ENCODE results near the gene P2RY14.

The P2RY14 gene

DNA sequence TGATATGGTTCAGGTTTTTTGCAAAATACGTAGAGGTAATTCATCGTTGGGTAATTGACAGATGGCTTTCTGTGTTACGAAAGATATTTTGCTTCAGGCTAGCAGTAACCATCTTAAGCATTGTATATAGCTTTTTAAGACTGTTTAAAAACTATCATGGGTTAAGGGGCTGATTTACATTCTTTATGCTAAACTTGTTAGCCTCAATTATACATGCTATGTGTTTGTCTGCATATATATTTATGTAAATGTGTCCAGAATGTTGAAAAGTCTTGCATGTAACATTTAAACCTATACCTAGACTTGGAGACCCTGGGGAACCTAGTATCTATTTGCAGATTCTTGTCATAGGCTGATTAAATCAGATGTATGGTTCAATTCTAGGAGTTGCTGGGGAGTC lies 11.1 kb upstream of the P2RY14 start:
- H3K79me1 ChIP-seq (ENCODE audit: low read length), result no peaks in the 10 kb centered on the region
- no peaks in the 10 kb centered on the region for H3K27me3 ChIP-seq (ENCODE audit: insufficient read depth, low read length)
- DNase-seq, result peak in 1 of 2 donors; percentile 56
- no peak overlapping the region for H3K4me3 ChIP-seq (ENCODE audit: low read depth, low read length)
- H3K27ac ChIP-seq (ENCODE audit: low read depth, low read length), result no peak overlapping the region
- H3K79me2 ChIP-seq (ENCODE audit: control insufficient read depth, insufficient read depth, low read length, poor library complexity), result no peaks in the 10 kb centered on the region
- H3K36me3 ChIP-seq (ENCODE audit: control insufficient read depth in 1 of 2, insufficient read depth in 2 of 2, low read length in 2 of 2), result peaks cover 2% of the 10 kb centered on the region in 2 experiments
- no peak overlapping the region for H3K23ac ChIP-seq (ENCODE audit: low read length)
- no peak overlapping the region for H2BK5ac ChIP-seq (ENCODE audit: low read depth, low read length, poor library complexity)
- H4K8ac ChIP-seq (ENCODE audit: low read depth, low read length), result no peak overlapping the region
- H4K12ac ChIP-seq (ENCODE audit: low read depth, low read length), result no peak overlapping the region
- H3K9me3 ChIP-seq (ENCODE audit: insufficient read depth, low read depth, low read length), result no peaks in the 10 kb centered on the region
- H3K4me1 ChIP-seq (ENCODE audit: control insufficient read depth in 1 of 2, insufficient read depth in 2 of 2, low read length in 2 of 2), result peaks cover 0 to 6% of the 10 kb centered on the region in 2 experiments
- no peak overlapping the region for H2BK120ac ChIP-seq (ENCODE audit: insufficient read depth, low read length, poor library complexity)
- no peak overlapping the region for H2AFZ ChIP-seq (ENCODE audit: insufficient read depth, low read length, poor library complexity)
- H2AK5ac ChIP-seq (ENCODE audit: low read length), result no peak overlapping the region
- H3K4me2 ChIP-seq (ENCODE audit: low read length), result no peak overlapping the region
- H4K91ac ChIP-seq (ENCODE audit: low read depth, low read length), result no peak overlapping the region
- no CpG with 5 or more reads among the region's 3 CpGs for WGBS (ENCODE audit: extremely low coverage, insufficient coverage, insufficient read length)
- H2BK12ac ChIP-seq (ENCODE audit: low read length), result no peak overlapping the region
- H3K9ac ChIP-seq (ENCODE audit: low read length), result no peak overlapping the region
- no peak overlapping the region for H3K14ac ChIP-seq (ENCODE audit: low read length)
- no peak overlapping the region for H3K18ac ChIP-seq (ENCODE audit: low read length)
- no peak overlapping the region for H3K4ac ChIP-seq (ENCODE audit: low read depth, low read length)

DNA sequence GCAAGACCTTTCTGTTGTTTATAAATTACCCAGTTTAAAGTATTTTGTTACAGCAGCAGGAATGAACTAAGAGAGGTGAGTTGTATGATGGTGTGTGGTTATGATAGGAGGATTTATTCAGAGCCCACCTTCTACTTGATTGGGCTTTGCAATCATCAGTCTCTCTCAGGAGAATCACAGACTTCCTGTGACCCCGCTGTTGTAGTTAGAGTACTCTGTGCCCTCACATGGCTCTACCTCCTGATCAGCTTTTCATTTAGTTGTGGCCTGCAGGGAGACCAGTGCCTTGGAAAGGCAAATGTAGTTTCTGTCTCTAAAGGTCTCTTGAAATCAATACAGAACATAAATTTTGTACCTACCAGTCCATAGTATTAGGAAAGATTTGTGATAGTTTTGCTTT lies 7.6 kb upstream of the P2RY14 start:
- Histone ChIP-seq H3K23ac (ENCODE audit: low read length) (no peak overlapping the region), H3K27me3 (ENCODE audit: insufficient read depth, low read length) (no peaks in the 10 kb centered on the region), H3K9me3 (ENCODE audit: insufficient read depth, low read depth, low read length) (no peaks in the 10 kb centered on the region), H3K79me1 (ENCODE audit: low read length) (no peaks in the 10 kb centered on the region), H3K27ac (ENCODE audit: low read depth, low read length) (no peak overlapping the region), H3K14ac (ENCODE audit: low read length) (no peak overlapping the region), H3K18ac (ENCODE audit: low read length) (no peak overlapping the region), H4K91ac (ENCODE audit: low read depth, low read length) (no peak overlapping the region), H2BK120ac (ENCODE audit: insufficient read depth, low read length, poor library complexity) (no peak overlapping the region), H3K4me2 (ENCODE audit: low read length) (no peak overlapping the region), H2AFZ (ENCODE audit: insufficient read depth, low read length, poor library complexity) (no peak overlapping the region), H3K4me1 (ENCODE audit: control insufficient read depth in 1 of 2, insufficient read depth in 2 of 2, low read length in 2 of 2) (no peaks in the 10 kb centered on the region), H2BK12ac (ENCODE audit: low read length) (no peak overlapping the region), H3K9ac (ENCODE audit: low read length) (no peak overlapping the region), H3K4ac (ENCODE audit: low read depth, low read length) (no peak overlapping the region), H4K12ac (ENCODE audit: low read depth, low read length) (no peak overlapping the region), H3K4me3 (ENCODE audit: low read depth, low read length) (no peak overlapping the region), H4K8ac (ENCODE audit: low read depth, low read length) (no peak overlapping the region), H3K79me2 (ENCODE audit: control insufficient read depth, insufficient read depth, low read length, poor library complexity) (no peaks in the 10 kb centered on the region), H2AK5ac (ENCODE audit: low read length) (no peak overlapping the region), H2BK5ac (ENCODE audit: low read depth, low read length, poor library complexity) (no peak overlapping the region), H3K36me3 (ENCODE audit: control insufficient read depth in 1 of 2, insufficient read depth in 2 of 2, low read length in 2 of 2) (no peaks in the 10 kb centered on the region)
- no peak for DNase-seq
- no CpG with 5 or more reads among the region's 1 CpG for WGBS (ENCODE audit: extremely low coverage, insufficient coverage, insufficient read length)

DNA sequence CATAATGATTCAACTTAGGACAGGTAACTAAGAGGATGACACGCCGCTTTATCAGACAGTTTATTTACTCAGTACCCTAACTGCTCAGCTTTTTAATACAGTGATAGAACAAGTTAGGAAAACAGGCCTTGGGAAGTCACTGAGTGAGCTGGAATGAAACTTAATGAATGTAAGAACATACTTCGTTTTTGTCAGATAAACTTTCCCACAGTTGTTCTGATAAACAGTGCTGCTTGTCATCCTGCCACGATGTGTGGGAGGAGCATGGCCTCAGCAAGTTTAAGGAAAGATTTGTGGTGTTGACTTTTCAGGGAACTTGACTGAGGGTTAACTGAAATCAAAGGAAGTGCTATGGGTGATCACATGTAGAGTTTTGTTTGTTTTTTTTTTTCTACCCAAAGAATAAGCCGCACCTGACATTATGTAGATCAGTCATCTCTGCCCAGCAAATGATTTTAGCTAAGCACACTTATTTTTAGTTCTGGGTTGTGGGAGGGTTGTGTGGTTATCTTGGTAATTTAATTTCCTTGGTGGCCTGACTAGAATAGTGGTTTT lies 5.6 kb upstream of the P2RY14 start:
- Histone ChIP-seq H3K79me1 (ENCODE audit: low read length) (no peaks in the 10 kb centered on the region), H3K9me3 (ENCODE audit: insufficient read depth, low read depth, low read length) (no peaks in the 10 kb centered on the region), H2AFZ (ENCODE audit: insufficient read depth, low read length, poor library complexity) (no peak overlapping the region), H3K14ac (ENCODE audit: low read length) (no peak overlapping the region), H3K18ac (ENCODE audit: low read length) (no peak overlapping the region), H3K36me3 (ENCODE audit: control insufficient read depth in 1 of 2, insufficient read depth in 2 of 2, low read length in 2 of 2) (peaks cover 2% of the 10 kb centered on the region in 2 experiments), H3K27me3 (ENCODE audit: insufficient read depth, low read length) (no peaks in the 10 kb centered on the region), H3K9ac (ENCODE audit: low read length) (no peak overlapping the region), H3K4me3 (ENCODE audit: low read depth, low read length) (no peak overlapping the region), H2BK5ac (ENCODE audit: low read depth, low read length, poor library complexity) (no peak overlapping the region), H2BK120ac (ENCODE audit: insufficient read depth, low read length, poor library complexity) (no peak overlapping the region), H3K4ac (ENCODE audit: low read depth, low read length) (no peak overlapping the region), H3K23ac (ENCODE audit: low read length) (no peak overlapping the region), H3K27ac (ENCODE audit: low read depth, low read length) (no peak overlapping the region), H3K4me2 (ENCODE audit: low read length) (no peak overlapping the region), H2BK12ac (ENCODE audit: low read length) (no peak overlapping the region), H3K79me2 (ENCODE audit: control insufficient read depth, insufficient read depth, low read length, poor library complexity) (no peaks in the 10 kb centered on the region), H4K8ac (ENCODE audit: low read depth, low read length) (no peak overlapping the region), H4K91ac (ENCODE audit: low read depth, low read length) (no peak overlapping the region), H4K12ac (ENCODE audit: low read depth, low read length) (no peak overlapping the region), H3K4me1 (ENCODE audit: control insufficient read depth in 1 of 2, insufficient read depth in 2 of 2, low read length in 2 of 2) (no peaks in the 10 kb centered on the region), H2AK5ac (ENCODE audit: low read length) (no peak overlapping the region)
- peak in 1 of 2 donors; percentile 15 for DNase-seq
- WGBS (ENCODE audit: extremely low coverage, insufficient coverage, insufficient read length), result no CpG with 5 or more reads among the region's 5 CpGs

- Histone ChIP-seq H2AK5ac (ENCODE audit: low read length) (no peak overlapping the region), H3K9ac (ENCODE audit: low read length) (no peak overlapping the region), H2BK120ac (ENCODE audit: insufficient read depth, low read length, poor library complexity) (no peak overlapping the region), H2AFZ (ENCODE audit: insufficient read depth, low read length, poor library complexity) (no peak overlapping the region), H3K79me2 (ENCODE audit: control insufficient read depth, insufficient read depth, low read length, poor library complexity) (no peaks in the 10 kb centered on the region), H2BK5ac (ENCODE audit: low read depth, low read length, poor library complexity) (no peak overlapping the region), H4K8ac (ENCODE audit: low read depth, low read length) (no peak overlapping the region), H3K27ac (ENCODE audit: low read depth, low read length) (no peak overlapping the region), H3K36me3 (ENCODE audit: control insufficient read depth in 1 of 2, insufficient read depth in 2 of 2, low read length in 2 of 2) (peaks cover 2% of the 10 kb centered on the region in 2 experiments), H3K27me3 (ENCODE audit: insufficient read depth, low read length) (no peaks in the 10 kb centered on the region), H3K4me1 (ENCODE audit: control insufficient read depth in 1 of 2, insufficient read depth in 2 of 2, low read length in 2 of 2) (no peaks in the 10 kb centered on the region), H3K4me2 (ENCODE audit: low read length) (no peak overlapping the region), H3K23ac (ENCODE audit: low read length) (no peak overlapping the region), H3K79me1 (ENCODE audit: low read length) (no peaks in the 10 kb centered on the region), H3K18ac (ENCODE audit: low read length) (no peak overlapping the region), H3K4ac (ENCODE audit: low read depth, low read length) (no peak overlapping the region), H4K91ac (ENCODE audit: low read depth, low read length) (no peak overlapping the region), H3K14ac (ENCODE audit: low read length) (no peak overlapping the region), H3K4me3 (ENCODE audit: low read depth, low read length) (no peak overlapping the region), H2BK12ac (ENCODE audit: low read length) (no peak overlapping the region), H3K9me3 (ENCODE audit: insufficient read depth, low read depth, low read length) (no peaks in the 10 kb centered on the region), H4K12ac (ENCODE audit: low read depth, low read length) (no peak overlapping the region)
- DNase-seq, result no peak
- WGBS (ENCODE audit: extremely low coverage, insufficient coverage, insufficient read length), result no CpG with 5 or more reads among the region's 4 CpGs
Observed at GRCh38 chr3:151283387-151283786, 5.0 kb upstream of the P2RY14 start.
